LNCAP (cell line): ENCODE measurements around the gene MYB.

Source experiments
- CTCF ChIP-seq: fragments of 450-650 bp; IDR thresholded peaks from 2 replicates; pipeline ENCODE4 v1.5.1; 2017; ENCODE audit warnings: mild to moderate bottlenecking

The MYB gene

GRCh38 chr6:135195041-135195440, 13.9 kb downstream of the MYB start:
- no peak for TF ChIP-seq CTCF

- no peak for TF ChIP-seq CTCF
Measured at GRCh38 chr6:135195522-135195921, 14.4 kb downstream of the MYB start.

- no peak for TF ChIP-seq CTCF
Measured at GRCh38 chr6:135196739-135197510, 15.8 kb downstream of the MYB start.

- TF ChIP-seq CTCF = no peak
Measured at GRCh38 chr6:135202836-135203235, 21.7 kb downstream of the MYB start.

- TF ChIP-seq CTCF = no peak
Measured at GRCh38 chr6:135204951-135205350, 23.8 kb downstream of the MYB start.

- TF ChIP-seq CTCF = no peak
Measured at GRCh38 chr6:135209803-135210202, 28.7 kb downstream of the MYB start.

- TF ChIP-seq CTCF = no peak
Measured at GRCh38 chr6:135210632-135211305, 29.7 kb downstream of the MYB start.
